Endothelial cell of umbilical vein (primary cell): ENCODE results near the gene GIGYF2. TPM values are rescaled to one million over a fixed set of nuclear protein-coding genes. Genes with fewer than 3 reads are reported as not detected.

ENCODE experiments used
- BruUV-seq: library from RNA; stranded (reverse); fragments of 400-500 nt; replicated peaks from 2 replicates; lab custom pipeline; 2021; lab: Mats Ljungman, UMichigan
- CTCF ChIA-PET: fragments of 300-600, 350-600 bp; sonication (Branson Sonifier 250); formaldehyde crosslinking; loops from one replicate; lab custom pipeline; 2021; ENCODE audit warnings: antibody characterized with exemption, inconsistent platforms; lab: Charles Lee
- POLR2A ChIA-PET: fragments of 300-600, 350-600 bp; sonication (Branson Sonifier 250); formaldehyde crosslinking; loops from one replicate; lab custom pipeline; 2021; ENCODE audit warnings: antibody characterized with exemption, inconsistent platforms; lab: Charles Lee
- DNase-seq: peaks from one replicate; pipeline ENCODE4 v3.0.0-alpha.2; 2011; ENCODE audit warnings: low read depth, low spot score
- FAIRE-seq: peaks from 2 replicates; lab custom pipeline; 2011; peaks lifted over from hg19 to GRCh38; lab: Jason Lieb, UNC
- H2AFZ ChIP-seq: 2 replicates; pipeline ENCODE4 v1.6.0; 2012; ENCODE audit warnings: low read depth, low read length, control low read depth, inconsistent platforms
- H3K27ac ChIP-seq: 2 replicates; pipeline ENCODE4 v1.5.1; 2011; ENCODE audit warnings: low read depth, mild to moderate bottlenecking, control low read depth, low read length, moderate library complexity; ENCODE audit not compliant: insufficient read depth
- H3K27me3 ChIP-seq, 2 experiments: 2 replicates each; pipeline versions ENCODE4 v1.6.0 to v1.6.1; 2011; ENCODE audit warnings: low read length in 2 of 2, mixed read lengths in 1 of 2; ENCODE audit not compliant: control insufficient read depth in 2 of 2, insufficient read depth in 2 of 2
- H3K36me3 ChIP-seq, 2 experiments: 2 replicates in 1 of 2; 3 replicates in 1 of 2; pipeline ENCODE4 v1.5.1; 2011; ENCODE audit warnings: low read length in 2 of 2, mild to moderate bottlenecking in 1 of 2, moderate library complexity in 1 of 2; ENCODE audit not compliant: control insufficient read depth in 2 of 2, insufficient read depth in 2 of 2; ENCODE audit errors: extremely low read depth in 1 of 2
- H3K4me1 ChIP-seq: 3 replicates; pipeline ENCODE4 v1.5.1; 2011; ENCODE audit warnings: mild to moderate bottlenecking, low read length; ENCODE audit not compliant: control insufficient read depth, insufficient read depth; ENCODE audit errors: extremely low read depth
- H3K4me2 ChIP-seq: 2 replicates; pipeline ENCODE4 v1.6.1; 2011; ENCODE audit warnings: low read length, control low read depth, mixed read lengths; ENCODE audit not compliant: insufficient read depth
- H3K4me3 ChIP-seq, 3 experiments: fragments of 200-600 bp in 1 of 3; sonication (generic), shearing (Covaris generic) in 1 of 3; replicated peaks in 1 of 3; 2 replicates each; pipeline ENCODE4 v1.5.1; 2011 to 2016; ENCODE audit warnings: control low read depth in 3 of 3, low read length in 3 of 3, mild to moderate bottlenecking in 2 of 3, inconsistent platforms in 1 of 3, low read depth in 1 of 3, moderate library complexity in 1 of 3; ENCODE audit not compliant: insufficient read depth in 1 of 3
- H3K79me2 ChIP-seq: 2 replicates; pipeline ENCODE4 v1.6.0; 2012; ENCODE audit warnings: low read length, inconsistent platforms; ENCODE audit not compliant: control insufficient read depth, insufficient read depth
- H3K9ac ChIP-seq: replicated peaks from 2 replicates; pipeline ENCODE3; 2011; ENCODE audit warnings: low read length, control low read depth; ENCODE audit not compliant: insufficient read depth; ENCODE audit errors: extremely low read depth
- H3K9me1 ChIP-seq: replicated peaks from 3 replicates; pipeline ENCODE4 v1.6.0; 2011; ENCODE audit warnings: mild to moderate bottlenecking, low read length; ENCODE audit not compliant: control insufficient read depth, insufficient read depth; ENCODE audit errors: extremely low read depth
- H3K9me3 ChIP-seq: replicated peaks from 2 replicates; pipeline ENCODE4 v1.5.1; 2012; ENCODE audit warnings: low read length, inconsistent platforms; ENCODE audit not compliant: control insufficient read depth, insufficient read depth
- H4K20me1 ChIP-seq: replicated peaks from 2 replicates; pipeline ENCODE3; 2011; ENCODE audit warnings: mild to moderate bottlenecking, low read length; ENCODE audit not compliant: control insufficient read depth, insufficient read depth; ENCODE audit errors: extremely low read depth
- CTCF ChIP-seq, 2 donors: IDR thresholded peaks; 1 replicate in 1 of 2; 2 replicates in 1 of 2; pipeline ENCODE4 v1.5.1; 2011; ENCODE audit warnings: low read length in 2 of 2, mild to moderate bottlenecking in 2 of 2, moderate library complexity in 2 of 2, control low read depth in 1 of 2, inconsistent platforms in 1 of 2, low read depth in 1 of 2; ENCODE audit not compliant: insufficient read depth in 1 of 2; ENCODE audit errors: extremely low read depth in 1 of 2
- EZH2 ChIP-seq: IDR thresholded peaks from 2 replicates; pipeline ENCODE4 v1.6.1; 2012; ENCODE audit warnings: borderline replicate concordance, low read depth, mild to moderate bottlenecking, moderate library complexity, low read length, inconsistent platforms; ENCODE audit not compliant: severe bottlenecking
- FOS ChIP-seq: IDR thresholded peaks from 2 replicates; pipeline ENCODE4 v1.6.1; 2011; ENCODE audit warnings: mild to moderate bottlenecking, low read length, moderate library complexity, borderline replicate concordance; ENCODE audit not compliant: insufficient read depth
- GATA2 ChIP-seq: IDR thresholded peaks from 2 replicates; pipeline ENCODE4 v1.7.0; 2011; ENCODE audit warnings: low read depth, mild to moderate bottlenecking, moderate library complexity, mixed read lengths, low read length; ENCODE audit not compliant: insufficient read length, insufficient read depth
- JUN ChIP-seq: IDR thresholded peaks from 2 replicates; pipeline ENCODE4 v1.6.1; 2011; ENCODE audit warnings: borderline replicate concordance, low read depth; ENCODE audit not compliant: insufficient read length, insufficient read depth
- MAX ChIP-seq: IDR thresholded peaks from 2 replicates; pipeline ENCODE4 v1.6.1; 2011; ENCODE audit not compliant: insufficient read depth, insufficient read length
- MYC ChIP-seq: IDR thresholded peaks from one replicate; pipeline ENCODE4 v1.6.1; 2011; ENCODE audit warnings: mild to moderate bottlenecking, low read depth, low read length
- POLR2A ChIP-seq: IDR thresholded peaks from 2 replicates; pipeline ENCODE4 v1.6.1; 2012; ENCODE audit warnings: low read depth, mild to moderate bottlenecking, control low read depth, low read length
- POLR2AphosphoS5 ChIP-seq: IDR thresholded peaks from 2 replicates; pipeline ENCODE4 v1.6.1; 2012; ENCODE audit warnings: low read depth, mild to moderate bottlenecking, control low read depth, low read length, moderate library complexity; ENCODE audit not compliant: insufficient read depth
- dilution Hi-C: fragments of 300-500 bp; cut with MboI; formaldehyde crosslinking; loops from one replicate; pipeline ENCODE4 v1.15.0; 2019; ENCODE audit warnings: low sequenced_read_pairs; ENCODE audit not compliant: extremely low pct_ligation_motif_present
- intact Hi-C: fragments of 100-400 bp; cut with micrococcal nuclease; formaldehyde crosslinking; loops from one replicate; pipeline ENCODE4 v1.10.0; 2022
- polyA plus RNA-seq, 4 experiments: library from polyadenylated mRNA; depleted of rRNA in 3 of 4; stranded (reverse) in 3 of 4; unstranded in 1 of 4; fragments of >200 nt; gene quantifications; 2 replicates each; pipeline versions ENCODE4 v1.2.1 to v1.2.3, GENCODE V29; 2011 to 2012; ENCODE audit warnings: missing spikeins in 1 of 4
- total RNA-seq: library from RNA; stranded (reverse); gene quantifications from 2 replicates; pipeline ENCODE4 v1.2.3, GENCODE V29; 2021

Gene GIGYF2
- total and polyA plus RNA-seq, 2 donors (not counting 3 experiments of a cell fraction or from before 2014, with no cell fraction given), result 22.9 to 56.4 TPM

- dilution Hi-C loops (no loop called here), intact Hi-C loops (no loop called here)
- Histone ChIP-seq H3K79me2 (no peaks in the 10 kb centered on the region), H3K27me3 (no peaks in the 10 kb centered on the region), H4K20me1 (no peaks in the 10 kb centered on the region), H3K36me3 (peaks cover 17 to 21% of the 10 kb centered on the region in 2 experiments), H3K9me1 (no peaks in the 10 kb centered on the region), H3K27ac (no peak overlapping the region), H3K4me3 (no peak overlapping the region), H3K4me1 (no peaks in the 10 kb centered on the region), H3K9me3 (no peaks in the 10 kb centered on the region), H3K9ac (no peak overlapping the region), H2AFZ (no peak overlapping the region), H3K4me2 (no peak overlapping the region)
- CTCF ChIA-PET, result no interaction called here
- POLR2A ChIA-PET, result no interaction called here
- TF ChIP-seq MAX (no peak), CTCF (IDR thresholded peaks at IDR 0.05; ENCODE audit: extremely low read depth in 1 of 2, insufficient read depth in 1 of 2, low read depth in 1 of 2, low read length in 2 of 2) (no peak), POLR2AphosphoS5 (no peak), GATA2 (no peak), MYC (no peak), JUN (no peak), POLR2A (no peak), EZH2 (no peak), FOS (no peak)
- FAIRE-seq, result peak; percentile 12
- no peak for DNase-seq
- no TSS peak for BruUV-seq
These were observed 90.7 kb downstream of the GIGYF2 start for GRCh38 chr2:232787806-232788205.
